Measurements from ENCODE around the gene DPEP2.

GRCh38 chr16:67943256-67943618, 56.0 kb downstream of the DPEP2 start:
- TF ChIP-seq CTCF (IDR thresholded peaks at IDR 0.05) (no peak), POLR2A (IDR thresholded peaks at IDR 0.05) (no peak), POLR2AphosphoS5 (IDR thresholded peaks at IDR 0.05) (no peak)

All from breast epithelium (tissue), 3 donors.